HG03097 (cell line): ENCODE results near the gene MAPK1IP1L.
"Not testable (repeated sequence)": the region's sequence is repeated elsewhere in the genome, so short reads cannot be mapped to it uniquely, and the experiment has no call there.

Source experiments
- ATAC-seq: cut with Tn5 transposase; IDR thresholded peaks from one replicate; pipeline ENCODE4 v1.9.1; 2021; ENCODE audit not compliant: unreplicated experiment, low FRiP score

Gene MAPK1IP1L

GRCh38 chr14:55053500-55053899, 2.1 kb downstream of the MAPK1IP1L start:
- no peak for ATAC-seq

DNA sequence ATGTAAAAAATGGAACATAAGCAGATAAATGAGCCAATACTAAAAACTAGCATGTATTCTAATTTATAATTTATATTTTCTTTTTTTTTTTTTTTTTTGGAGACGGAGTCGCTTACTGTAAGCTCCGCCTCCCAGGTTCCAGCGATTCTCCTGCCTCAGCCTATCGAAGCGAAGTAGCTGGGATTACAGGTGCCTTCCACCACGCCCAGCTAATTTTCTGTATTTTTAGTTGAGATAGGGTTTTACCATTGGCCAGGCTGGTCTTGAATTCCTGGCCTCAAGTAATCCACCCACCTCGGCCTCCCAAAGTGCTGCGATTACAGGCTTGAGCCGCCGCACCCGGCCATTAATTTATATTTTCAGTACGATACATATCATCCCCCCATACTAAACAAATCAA, 2.7 kb downstream of the MAPK1IP1L start:
- ATAC-seq: no peak

GRCh38 chr14:55057919-55058318, 6.5 kb downstream of the MAPK1IP1L start:
- ATAC-seq: no peak

DNA sequence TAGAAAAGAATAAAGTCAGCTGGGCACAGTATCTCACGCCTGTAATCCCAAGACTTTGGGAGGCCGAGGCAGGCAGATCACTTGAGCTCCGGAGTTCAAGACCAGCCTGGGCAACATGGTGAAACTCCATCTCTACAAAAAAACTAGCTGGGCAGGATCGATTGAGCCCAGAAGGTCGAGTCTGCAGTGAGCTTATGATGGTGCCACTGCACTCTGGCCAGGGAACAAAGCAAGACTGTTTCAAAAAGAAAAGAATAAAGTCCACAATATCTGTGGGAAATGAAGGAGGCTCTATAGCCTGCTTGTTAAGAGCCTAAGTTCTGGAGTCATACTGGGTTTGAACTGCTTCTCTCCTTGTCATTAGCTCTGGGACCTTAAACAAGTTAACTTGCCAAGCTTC, 7.9 kb downstream of the MAPK1IP1L start:
- no peak for ATAC-seq

- no peak for ATAC-seq
Measured at GRCh38 chr14:55062517-55063351, 11.3 kb downstream of the MAPK1IP1L start.

DNA sequence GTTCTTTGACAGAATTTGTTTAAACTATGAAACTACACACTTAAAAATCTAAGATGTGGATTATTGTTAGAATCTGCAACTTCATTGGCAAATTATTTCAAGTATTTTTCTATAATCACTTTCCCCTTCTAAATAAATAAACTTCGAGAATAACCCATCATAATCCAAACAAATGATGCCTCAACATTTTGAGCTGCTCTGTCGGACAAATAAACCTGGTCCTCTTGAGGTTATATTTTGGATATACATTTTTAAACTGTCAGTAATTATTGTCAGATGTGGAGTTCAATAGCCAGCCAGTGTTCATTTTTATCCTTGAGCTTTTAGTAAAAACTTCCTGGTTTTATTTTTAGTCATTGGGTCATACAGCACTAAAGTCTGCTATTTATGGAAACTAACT, 13.4 kb downstream of the MAPK1IP1L start:
- not testable (repeated sequence) for ATAC-seq

GRCh38 chr14:55065411-55065810, 14.0 kb downstream of the MAPK1IP1L start:
- no peak for ATAC-seq

DNA sequence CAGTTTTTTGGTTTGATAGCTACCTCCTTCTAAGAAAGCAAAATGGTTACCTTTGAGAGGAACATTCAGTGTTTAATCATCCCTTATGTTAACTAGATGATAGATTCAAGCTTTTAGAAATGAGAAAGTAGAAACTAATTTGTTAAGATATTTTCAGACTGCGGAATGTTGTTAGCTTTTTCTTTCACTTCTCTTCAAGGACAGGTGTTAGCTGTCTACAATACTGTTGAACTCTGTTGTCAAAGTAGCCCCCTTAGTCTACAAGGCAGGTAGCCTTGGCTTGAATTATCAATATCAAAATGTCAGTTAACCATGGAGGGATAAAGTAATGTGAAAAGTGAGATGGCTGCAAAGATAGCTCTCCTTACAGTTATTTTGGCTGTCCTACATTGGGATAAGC, 14.8 kb downstream of the MAPK1IP1L start:
- ATAC-seq: no peak

DNA sequence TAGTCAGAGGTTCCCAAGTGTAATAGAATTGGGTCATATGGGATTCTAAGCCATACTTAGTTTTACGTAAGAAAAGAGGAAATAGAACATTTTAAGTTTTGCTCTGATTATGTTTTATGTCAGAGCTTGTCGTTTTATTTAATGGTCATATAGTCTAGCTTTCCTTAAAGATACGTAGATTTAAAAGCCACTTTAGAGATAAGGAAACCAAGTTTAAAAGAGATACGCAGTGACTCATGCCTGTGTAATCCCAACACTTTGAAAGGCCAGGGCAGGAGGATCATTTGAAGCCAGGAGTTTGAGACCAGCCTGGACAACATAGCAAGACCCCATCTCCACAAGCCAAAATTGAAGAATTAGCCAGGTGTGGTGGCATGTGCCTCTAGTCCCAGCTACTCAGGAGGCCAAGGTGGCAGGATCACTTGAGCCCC, 19.5 kb downstream of the MAPK1IP1L start:
- no peak for ATAC-seq

GRCh38 chr14:55071870-55072640, 20.6 kb downstream of the MAPK1IP1L start:
- peak; percentile 41 for ATAC-seq

DNA sequence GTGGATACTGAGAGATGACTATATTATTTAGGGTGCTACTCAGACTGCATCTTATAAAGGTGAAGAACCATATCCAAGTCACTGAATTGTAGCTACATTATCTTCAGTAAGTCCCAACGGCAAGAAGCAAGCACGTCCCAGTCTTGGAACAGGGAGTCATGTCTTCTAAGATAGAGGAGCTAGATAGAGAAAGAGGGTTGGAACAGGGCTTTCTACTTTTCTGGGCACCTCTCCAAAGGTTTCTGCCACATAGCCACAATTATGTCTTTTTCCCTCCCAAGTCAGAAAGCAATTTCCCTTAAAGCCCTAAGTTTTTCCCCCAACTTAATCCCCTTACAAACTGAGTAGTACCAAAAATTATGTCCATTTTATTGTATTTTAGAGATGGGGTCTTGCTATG, 22.4 kb downstream of the MAPK1IP1L start:
- no peak for ATAC-seq

DNA sequence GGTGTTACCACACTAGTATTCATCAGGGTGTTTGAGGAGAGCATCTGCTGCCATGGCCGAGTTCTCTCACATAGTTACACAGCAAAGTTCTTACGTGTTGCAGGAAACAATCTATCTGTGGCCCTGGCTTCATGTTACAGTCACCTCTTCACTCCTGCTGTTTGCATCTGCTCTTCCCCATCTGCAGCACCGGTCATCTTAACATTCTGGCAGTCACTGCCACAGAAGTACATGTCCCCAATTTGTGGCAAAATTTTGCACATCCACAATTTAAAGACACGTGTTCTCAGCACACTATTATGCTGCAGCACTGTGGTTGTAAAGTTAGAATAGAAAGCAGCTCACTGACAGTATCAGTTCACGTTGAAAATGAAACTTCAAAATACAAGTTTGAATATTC, 23.2 kb downstream of the MAPK1IP1L start:
- no peak for ATAC-seq

DNA sequence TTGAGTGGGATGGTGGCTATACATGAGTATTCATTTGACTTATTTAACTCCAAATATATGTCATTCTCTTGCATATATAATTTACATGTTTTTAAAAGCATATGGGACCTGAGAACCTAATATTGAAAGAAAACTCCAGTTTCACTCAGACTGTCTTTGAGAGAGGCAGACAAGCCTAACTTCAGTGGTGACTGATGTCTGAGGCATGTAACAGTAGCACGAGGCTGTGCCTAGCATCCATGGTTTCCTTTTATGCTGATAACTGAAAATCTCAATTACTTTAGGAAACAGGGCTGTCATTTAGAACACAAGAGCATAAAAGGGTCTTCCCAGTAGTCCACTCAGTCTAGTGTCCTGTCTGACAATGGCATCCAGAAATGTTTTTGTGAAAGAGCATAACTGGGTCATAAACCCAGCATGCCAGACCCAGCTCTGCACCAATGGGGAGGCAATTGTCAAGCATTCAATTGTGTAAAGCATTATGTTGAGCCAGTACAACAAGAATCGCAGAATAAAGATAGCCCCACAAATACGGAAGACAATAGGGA, 24.3 kb downstream of the MAPK1IP1L start:
- ATAC-seq: no peak

- no peak for ATAC-seq
Measured at GRCh38 chr14:55077170-55078151, 26.0 kb downstream of the MAPK1IP1L start.

GRCh38 chr14:55079961-55080360, 28.5 kb downstream of the MAPK1IP1L start:
- not testable (repeated sequence) for ATAC-seq

GRCh38 chr14:55084401-55085059, 33.1 kb downstream of the MAPK1IP1L start:
- ATAC-seq: no peak

DNA sequence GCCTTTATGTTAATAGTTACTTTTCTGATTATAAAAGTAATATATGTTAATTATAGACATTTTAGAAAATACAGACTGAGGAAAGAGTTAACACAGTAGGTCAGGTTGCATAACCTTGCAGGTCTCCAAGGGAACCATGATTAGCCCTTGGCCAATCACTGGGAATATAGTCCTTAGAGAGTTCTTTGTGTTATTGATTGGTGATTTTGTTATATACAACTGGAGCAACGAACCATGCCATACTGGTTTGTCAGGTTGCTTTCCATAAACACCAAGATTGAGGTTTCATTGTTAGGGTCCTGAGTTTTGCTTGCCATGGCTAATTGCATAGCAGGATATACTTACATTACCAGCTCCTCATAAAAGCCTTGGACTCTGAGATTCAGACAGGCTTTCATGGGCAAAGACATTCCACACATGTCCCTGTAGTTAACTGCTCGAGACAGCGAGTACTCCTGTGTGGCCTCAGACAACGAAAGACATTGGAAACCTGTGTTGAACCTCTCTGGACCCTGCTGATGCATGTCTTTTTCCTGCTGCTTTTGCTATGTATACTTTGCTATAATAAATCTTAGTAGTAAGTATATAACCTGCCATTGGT, 33.7 kb downstream of the MAPK1IP1L start:
- no peak for ATAC-seq

DNA sequence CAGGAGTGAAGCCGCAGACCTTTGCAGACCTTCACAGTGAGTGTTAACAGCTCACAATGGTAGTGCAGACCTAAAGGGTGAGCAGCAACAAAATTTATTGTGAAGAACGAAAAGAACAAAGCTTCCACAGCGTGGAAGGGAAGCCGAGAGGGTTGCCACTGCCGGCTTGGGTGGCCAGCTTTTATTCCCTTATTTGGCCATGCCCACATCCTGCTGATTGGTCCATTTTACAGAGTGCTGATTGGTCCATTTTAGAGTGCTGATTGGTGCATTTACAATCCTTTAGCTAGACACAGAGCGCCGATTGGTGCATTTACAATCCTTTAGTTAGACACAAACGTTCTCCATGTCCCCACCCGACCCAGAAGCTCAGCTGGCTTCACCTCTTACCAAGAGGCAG, 35.5 kb downstream of the MAPK1IP1L start:
- ATAC-seq: no peak

- no peak for ATAC-seq
Measured at GRCh38 chr14:55088356-55088755, 36.9 kb downstream of the MAPK1IP1L start.
